ENCODE measurements around the gene FNDC3B. TPM values are rescaled to one million over a fixed set of nuclear protein-coding genes. Genes with fewer than 3 reads are reported as not detected.

FNDC3B gene
- total and polyA plus RNA-seq, 2 donors (not counting 1 experiment from before 2014, with no cell fraction given), result 1.2 to 9.2 TPM

- Histone ChIP-seq H3K4me2 (replicated peaks; ENCODE audit: low read depth, low read length, poor library complexity, severe bottlenecking) (peak overlapping the region; percentile 4), H3K4me1 (ENCODE audit: control insufficient read depth in 2 of 2, insufficient read depth in 2 of 2, low read length in 2 of 2) (peaks cover 10 to 20% of the 10 kb centered on the region in 2 donors), H2AFZ (ENCODE audit: insufficient read depth, low read depth, low read length, poor library complexity, severe bottlenecking) (no peak overlapping the region), H3K9me3 (ENCODE audit: control extremely low read depth in 1 of 3, control insufficient read depth in 2 of 3, insufficient read depth in 1 of 3, low read length in 2 of 3) (no peaks in the 10 kb centered on the region), H3K27me3 (replicated peaks in 1 of 4; ENCODE audit: control extremely low read depth in 1 of 4, control insufficient read depth in 3 of 4, insufficient read depth in 4 of 4, low read length in 3 of 4) (peaks cover 0 to 20% (median 6%) of the 10 kb centered on the region in 4 experiments), H4K20me1 (ENCODE audit: control insufficient read depth, insufficient read depth, low read length, poor library complexity, severe bottlenecking) (no peaks in the 10 kb centered on the region), H3K36me3 (replicated peaks in 1 of 2; ENCODE audit: control extremely low read depth in 1 of 2, control insufficient read depth in 1 of 2, extremely low read depth in 1 of 2, insufficient read depth in 2 of 2, low read length in 1 of 2) (no peaks in the 10 kb centered on the region), H3K9ac (ENCODE audit: low read length) (no peak overlapping the region), H3K27ac (ENCODE audit: low read length in 2 of 2) (no peak overlapping the region), H3K4me3 (ENCODE audit: control extremely low read depth in 1 of 5, extremely low read depth in 1 of 5, insufficient read depth in 1 of 5, low read depth in 2 of 5, low read length in 4 of 5) (no peak overlapping the region), H3K79me2 (ENCODE audit: control insufficient read depth, insufficient read depth, low read length) (no peaks in the 10 kb centered on the region)
- Mint-ChIP-seq H3K27me3 (peaks cover 31% of the 10 kb centered on the region), H3K4me1 (peaks cover 21% of the 10 kb centered on the region), H3K27ac (no peak overlapping the region), H3K9me3 (ENCODE audit: insufficient read depth) (no peaks in the 10 kb centered on the region), H3K4me3 (no peak overlapping the region)
- ATAC-seq (ENCODE audit: low read depth) (peak; percentile 51), DNase-seq (peak; percentile 15)
- TF ChIP-seq CTCF (IDR thresholded peaks at IDR 0.05), result no peak
- no peak for TF ChIP-seq EZH2 (IDR thresholded peaks at IDR 0.05; ENCODE audit: borderline replicate concordance, insufficient read depth, low read depth, low read length, poor library complexity, severe bottlenecking)
- intact Hi-C loops (cut with micrococcal nuclease), result no loop called here
- POLR2A ChIA-PET, result no interaction called here
- WGBS (ENCODE audit: insufficient coverage), result 0% methylated on average over 2 of the region's 8 CpGs
- CTCF ChIA-PET, result no interaction called here
Measured at GRCh38 chr3:172142051-172142863, 102.9 kb downstream of the FNDC3B start.

GRCh38 chr3:172142864-172143451 lies 103.6 kb downstream of the FNDC3B start:
- Histone ChIP-seq H3K79me2 (ENCODE audit: control insufficient read depth, insufficient read depth, low read length) (no peaks in the 10 kb centered on the region), H4K20me1 (ENCODE audit: control insufficient read depth, insufficient read depth, low read length, poor library complexity, severe bottlenecking) (no peaks in the 10 kb centered on the region), H3K9me3 (ENCODE audit: control extremely low read depth in 1 of 3, control insufficient read depth in 2 of 3, insufficient read depth in 1 of 3, low read length in 2 of 3) (no peaks in the 10 kb centered on the region), H3K27me3 (replicated peaks in 1 of 4; ENCODE audit: control extremely low read depth in 1 of 4, control insufficient read depth in 3 of 4, insufficient read depth in 4 of 4, low read length in 3 of 4) (peaks cover 0 to 15% (median 6%) of the 10 kb centered on the region in 4 experiments), H3K4me2 (replicated peaks; ENCODE audit: low read depth, low read length, poor library complexity, severe bottlenecking) (no peak overlapping the region), H3K9ac (ENCODE audit: low read length) (no peak overlapping the region), H3K27ac (ENCODE audit: low read length in 2 of 2) (no peak overlapping the region), H3K36me3 (replicated peaks in 1 of 2; ENCODE audit: control extremely low read depth in 1 of 2, control insufficient read depth in 1 of 2, extremely low read depth in 1 of 2, insufficient read depth in 2 of 2, low read length in 1 of 2) (no peaks in the 10 kb centered on the region), H3K4me3 (ENCODE audit: control extremely low read depth in 1 of 5, extremely low read depth in 1 of 5, insufficient read depth in 1 of 5, low read depth in 2 of 5, low read length in 4 of 5) (no peak overlapping the region), H3K4me1 (ENCODE audit: control insufficient read depth in 2 of 2, insufficient read depth in 2 of 2, low read length in 2 of 2) (peaks cover 10 to 20% of the 10 kb centered on the region in 2 donors), H2AFZ (ENCODE audit: insufficient read depth, low read depth, low read length, poor library complexity, severe bottlenecking) (no peak overlapping the region)
- Mint-ChIP-seq H3K27me3 (peaks cover 31% of the 10 kb centered on the region), H3K4me3 (no peak overlapping the region), H3K9me3 (ENCODE audit: insufficient read depth) (no peaks in the 10 kb centered on the region), H3K27ac (no peak overlapping the region), H3K4me1 (peaks cover 21% of the 10 kb centered on the region)
- POLR2A ChIA-PET, result no interaction called here
- WGBS (ENCODE audit: insufficient coverage), result no CpG with 5 or more reads among the region's 2 CpGs
- DNase-seq (no peak), ATAC-seq (ENCODE audit: low read depth) (no peak)
- no peak for TF ChIP-seq CTCF (IDR thresholded peaks at IDR 0.05)
- TF ChIP-seq EZH2 (IDR thresholded peaks at IDR 0.05; ENCODE audit: borderline replicate concordance, insufficient read depth, low read depth, low read length, poor library complexity, severe bottlenecking), result no peak
- CTCF ChIA-PET, result no interaction called here
- intact Hi-C loops (cut with micrococcal nuclease), result no loop called here

Data from B cell (primary cell).